ENCODE results near the gene SLC12A6. TPM values are rescaled to one million over a fixed set of nuclear protein-coding genes. Genes with fewer than 3 reads are reported as not detected.
A peak's percentile ranks its signal among the peaks of the same experiment; 100 is the strongest.

Gene SLC12A6
- total RNA-seq, 1 experiment from 2014 or later = 19.5 TPM

GRCh38 chr15:34359416-34359815 is 21.8 kb upstream of the SLC12A6 start:
- H3K4me3 ChIP-seq (ENCODE audit: low read depth in 2 of 2, low read length in 2 of 2) = no peak overlapping the region
- no peaks in the 10 kb centered on the region for H3K9me3 ChIP-seq (ENCODE audit: control insufficient read depth, insufficient read depth, low read depth, low read length)
- BruUV-seq (replicated peaks) = TSS peak; percentile 45
- no peak for DNase-seq (ENCODE audit: low read depth, low spot score)
- intact Hi-C loops (cut with micrococcal nuclease; ENCODE audit: unreplicated experiment) (no loop called here), in situ Hi-C loops (cut with HindIII; ENCODE audit: low pct_unique_long_range_greater_than_20kb, low sequenced_read_pairs) (no loop called here)
- H3K27ac ChIP-seq (ENCODE audit: low read length) = no peak overlapping the region
- no peaks in the 10 kb centered on the region for H3K27me3 ChIP-seq (ENCODE audit: control insufficient read depth, insufficient read depth, low read length)
- ChIA-PET CTCF (no interaction called here), POLR2A (no interaction called here)
- no peaks in the 10 kb centered on the region for H3K4me1 ChIP-seq (ENCODE audit: control insufficient read depth, insufficient read depth, low read length)
- H3K36me3 ChIP-seq (ENCODE audit: control insufficient read depth, insufficient read depth, low read length) = peaks cover 8% of the 10 kb centered on the region; the same call in 1 of the 2 replicates
- ATAC-seq = peak; percentile 13; the same call in 1 of the 2 replicates
- no peak for TF ChIP-seq POLR2AphosphoS5 (IDR thresholded peaks at IDR 0.05; ENCODE audit: low read depth, low read length)
- no peak for TF ChIP-seq REST (IDR thresholded peaks at IDR 0.05; ENCODE audit: insufficient read depth in 1 of 2, low read depth in 2 of 2, low read length in 1 of 2)
- no peak for TF ChIP-seq CTCF (IDR thresholded peaks at IDR 0.05)
- no peak for TF ChIP-seq TCF7L2 (IDR thresholded peaks at IDR 0.05; ENCODE audit: low read depth, low read length)

GRCh38 chr15:34358948-34359347 is 21.4 kb upstream of the SLC12A6 start:
- Histone ChIP-seq H3K27me3 (ENCODE audit: control insufficient read depth, insufficient read depth, low read length) (no peaks in the 10 kb centered on the region), H3K4me3 (ENCODE audit: low read depth in 2 of 2, low read length in 2 of 2) (no peak overlapping the region), H3K9me3 (ENCODE audit: control insufficient read depth, insufficient read depth, low read depth, low read length) (no peaks in the 10 kb centered on the region), H3K36me3 (ENCODE audit: control insufficient read depth, insufficient read depth, low read length) (peaks cover 6% of the 10 kb centered on the region; the same call in 1 of the 2 replicates), H3K4me1 (ENCODE audit: control insufficient read depth, insufficient read depth, low read length) (no peaks in the 10 kb centered on the region), H3K27ac (ENCODE audit: low read length) (no peak overlapping the region)
- ChIA-PET POLR2A (no interaction called here), CTCF (interaction anchor here (0.5 to 1.2 kb wide), 2 partner anchors 9 to 186 kb away, joined by 4 read pairs; no protein-coding TSS in a partner anchor)
- no TSS peak for BruUV-seq (replicated peaks)
- intact Hi-C loops (cut with micrococcal nuclease; ENCODE audit: unreplicated experiment) = no loop called here
- in situ Hi-C loops (cut with HindIII; ENCODE audit: low pct_unique_long_range_greater_than_20kb, low sequenced_read_pairs) = no loop called here
- no peak for ATAC-seq
- TF ChIP-seq POLR2AphosphoS5 (IDR thresholded peaks at IDR 0.05; ENCODE audit: low read depth, low read length) (no peak), REST (IDR thresholded peaks at IDR 0.05; ENCODE audit: insufficient read depth in 1 of 2, low read depth in 2 of 2, low read length in 1 of 2) (no peak), SIN3A (IDR thresholded peaks at IDR 0.05; ENCODE audit: borderline replicate concordance, insufficient read depth, low read depth, low read length) (no peak), TCF7L2 (IDR thresholded peaks at IDR 0.05; ENCODE audit: low read depth, low read length) (no peak), CTCF (IDR thresholded peaks at IDR 0.05) (no peak)
- no peak for DNase-seq (ENCODE audit: low read depth, low spot score)

All from Panc1 (cell line).